Stimulated activated CD4-positive, alpha-beta T cell treated with anti-CD3 and anti-CD28 coated beads, Interleukin-2, amount 100 ng/mL, for 4 hours (primary cell): ENCODE results near the gene UBASH3A.

Experiments used
- DNase-seq: peaks from one replicate; pipeline ENCODE4 v3.0.0-alpha.2; 2020; ENCODE audit warnings: low read depth

Gene UBASH3A

GRCh38 chr21:42430521-42430920, 26.8 kb downstream of the UBASH3A start:
- DNase-seq, result no peak

GRCh38 chr21:42431196-42431595, 27.5 kb downstream of the UBASH3A start:
- no peak for DNase-seq

- no peak for DNase-seq
These were observed 29.0 kb downstream of the UBASH3A start for GRCh38 chr21:42432695-42433094.

- no peak for DNase-seq
These were observed 30.3 kb downstream of the UBASH3A start for GRCh38 chr21:42433946-42434551.

DNA sequence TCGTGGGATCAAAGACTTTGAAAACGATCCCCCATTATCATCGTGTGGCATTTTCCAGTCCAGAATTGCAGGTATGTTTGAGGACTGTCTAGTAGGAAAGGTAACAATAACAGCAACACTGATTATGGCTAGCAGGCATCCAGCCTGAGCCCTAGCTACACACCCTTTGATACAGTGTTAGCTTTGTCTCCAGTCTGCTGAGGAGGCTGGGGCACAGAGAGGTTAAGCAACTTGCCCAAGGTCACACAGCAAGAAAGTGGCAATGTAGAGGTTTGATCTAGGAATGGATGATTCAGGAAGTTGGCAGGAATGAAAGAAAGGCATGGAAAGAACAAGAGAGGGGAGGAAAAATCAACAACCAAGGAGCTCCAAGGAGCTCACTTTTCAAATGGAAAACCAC, 31.2 kb downstream of the UBASH3A start:
- no peak for DNase-seq

DNA sequence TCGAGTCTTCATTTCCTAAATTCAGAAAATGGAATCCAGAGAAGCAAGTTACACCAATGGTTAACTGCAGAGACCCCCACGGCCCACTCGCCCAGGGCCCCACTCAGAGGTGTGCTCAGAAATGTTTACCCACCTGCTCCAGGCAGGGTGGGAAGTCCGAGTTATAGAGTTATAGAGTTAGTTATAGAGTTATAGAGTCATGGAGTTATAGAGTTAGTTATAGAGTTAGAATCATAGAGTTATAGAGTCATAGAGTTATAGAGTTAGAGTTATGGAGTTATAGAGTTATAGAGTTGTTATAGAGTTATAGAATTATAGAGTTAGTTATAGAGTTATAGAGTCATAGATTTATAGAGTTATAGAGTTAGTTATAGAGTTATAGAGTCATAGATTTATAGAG, 31.7 kb downstream of the UBASH3A start:
- DNase-seq, result no peak

DNA sequence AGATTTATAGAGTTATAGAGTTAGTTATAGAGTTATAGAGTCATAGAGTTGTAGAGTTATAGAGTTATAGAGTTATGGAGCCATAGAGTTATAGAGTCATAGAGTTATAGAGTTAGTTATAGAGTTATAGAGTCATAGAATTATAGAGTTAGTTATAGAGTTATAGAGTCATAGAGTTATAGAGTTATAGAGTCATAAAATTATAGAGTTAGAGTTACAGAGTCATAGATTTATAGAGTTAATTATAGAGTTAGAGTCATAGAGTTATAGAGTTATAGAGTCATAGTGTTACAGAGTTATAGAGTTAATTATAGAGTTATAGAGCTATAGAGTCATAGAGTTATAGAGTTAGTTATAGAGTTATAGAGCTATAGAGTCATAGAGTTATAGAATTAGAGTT, 32.1 kb downstream of the UBASH3A start:
- DNase-seq, result no peak

GRCh38 chr21:42436914-42437313, 33.2 kb downstream of the UBASH3A start:
- DNase-seq, result no peak

- no peak for DNase-seq
These were observed 34.1 kb downstream of the UBASH3A start for GRCh38 chr21:42437786-42438185.

GRCh38 chr21:42438316-42439205, 34.9 kb downstream of the UBASH3A start:
- no peak for DNase-seq

- peak; percentile 47 for DNase-seq
These were observed 35.8 kb downstream of the UBASH3A start for GRCh38 chr21:42439284-42440186.

GRCh38 chr21:42440187-42440792, 36.6 kb downstream of the UBASH3A start:
- no peak for DNase-seq

DNA sequence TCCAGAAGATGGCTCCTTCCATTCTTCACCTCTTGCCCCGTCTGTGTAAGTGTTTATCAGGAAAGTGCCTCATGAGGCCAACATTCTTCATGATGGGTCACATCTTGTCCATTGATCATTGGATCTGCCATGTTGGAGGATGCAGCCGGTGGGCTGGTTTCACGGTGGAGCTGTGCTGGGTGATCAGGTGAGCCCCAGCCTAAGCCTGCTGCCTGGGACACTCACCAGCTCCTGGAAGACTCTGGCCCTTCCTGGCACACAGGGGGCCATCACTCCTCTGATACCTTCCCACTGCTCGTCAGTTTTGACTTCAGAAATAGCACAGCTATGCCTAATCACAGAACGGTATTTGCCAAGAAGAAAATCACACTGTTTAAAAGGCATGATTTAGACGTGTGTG, 38.3 kb downstream of the UBASH3A start:
- no peak for DNase-seq

- DNase-seq, result no peak
These were observed 39.6 kb downstream of the UBASH3A start for GRCh38 chr21:42443181-42443785.

GRCh38 chr21:42443876-42444744, 40.4 kb downstream of the UBASH3A start:
- no peak for DNase-seq

- DNase-seq, result no peak
These were observed 41.0 kb downstream of the UBASH3A start for GRCh38 chr21:42444745-42445059.

- DNase-seq, result no peak
These were observed 41.6 kb downstream of the UBASH3A start for GRCh38 chr21:42445311-42445710.

- no peak for DNase-seq
These were observed 42.8 kb downstream of the UBASH3A start for GRCh38 chr21:42446531-42446930.

GRCh38 chr21:42447182-42447581, 43.5 kb downstream of the UBASH3A start:
- no peak for DNase-seq

DNA sequence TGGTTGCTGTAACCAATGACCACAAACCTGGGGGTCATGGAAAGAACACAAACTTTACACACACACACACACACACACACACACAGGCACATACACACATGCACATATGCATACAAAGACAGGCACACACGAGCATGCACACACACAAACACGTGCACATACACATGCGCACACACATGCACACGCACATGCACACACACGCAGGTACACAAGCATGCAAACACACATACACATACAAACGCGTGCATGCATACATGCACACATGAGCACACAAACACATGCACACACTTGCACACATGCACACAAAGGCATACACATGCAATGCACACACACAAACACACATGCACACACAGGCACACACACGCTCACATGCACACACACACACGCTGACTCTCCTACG, 44.0 kb downstream of the UBASH3A start:
- no peak for DNase-seq

- no peak for DNase-seq
These were observed 45.0 kb downstream of the UBASH3A start for GRCh38 chr21:42448686-42449085.
